Measurements from ENCODE around the gene MS4A4A. TPM values are rescaled to one million over a fixed set of nuclear protein-coding genes. Genes with fewer than 3 reads are reported as not detected.
"Not testable (repeated sequence)": the region's sequence is repeated elsewhere in the genome, so short reads cannot be mapped to it uniquely, and the experiment has no call there.

The MS4A4A gene
- total RNA-seq, 1 donor from 2014 or later = 1.4 TPM

- CTCF ChIA-PET = interaction anchor here (0.9 to 1.9 kb wide), 2 partner anchors 9 to 359 kb away, joined by 3 to 8 read pairs; no protein-coding TSS in a partner anchor
- no peak for ATAC-seq (ENCODE audit: low read depth)
- no peak for TF ChIP-seq CTCF (IDR thresholded peaks at IDR 0.05)
- no peaks in the 10 kb centered on the region for H3K36me3 Mint-ChIP-seq (ENCODE audit: low read depth)
- H3K9me3 Mint-ChIP-seq = peaks cover 2% of the 10 kb centered on the region
- intact Hi-C loops (cut with micrococcal nuclease) = no loop called here
- no peak for DNase-seq
- H3K4me3 Mint-ChIP-seq = no peak overlapping the region
- POLR2A ChIA-PET = no interaction called here
- no peaks in the 10 kb centered on the region for H3K27me3 Mint-ChIP-seq
- peaks cover 11% of the 10 kb centered on the region for H3K4me1 Mint-ChIP-seq
- no peak overlapping the region for H3K27ac Mint-ChIP-seq
Measured at GRCh38 chr11:60274416-60274815, 6.0 kb upstream of the MS4A4A start.

- TF ChIP-seq CTCF (IDR thresholded peaks at IDR 0.05) = no peak
- peaks cover 2% of the 10 kb centered on the region for H3K9me3 Mint-ChIP-seq
- no peaks in the 10 kb centered on the region for H3K36me3 Mint-ChIP-seq (ENCODE audit: low read depth)
- POLR2A ChIA-PET = no interaction called here
- no peak for DNase-seq
- peaks cover 24% of the 10 kb centered on the region for H3K4me1 Mint-ChIP-seq
- CTCF ChIA-PET = no interaction called here
- H3K4me3 Mint-ChIP-seq = no peak overlapping the region
- ATAC-seq (ENCODE audit: low read depth) = no peak
- no peaks in the 10 kb centered on the region for H3K27me3 Mint-ChIP-seq
- no peak overlapping the region for H3K27ac Mint-ChIP-seq
- intact Hi-C loops (cut with micrococcal nuclease) = no loop called here
Measured at GRCh38 chr11:60281485-60281884, 1.0 kb downstream of the MS4A4A start.

- ATAC-seq (ENCODE audit: low read depth) (no peak), DNase-seq (no peak)
- POLR2A ChIA-PET = no interaction called here
- no peaks in the 10 kb centered on the region for H3K27me3 Mint-ChIP-seq
- no peak overlapping the region for H3K4me3 Mint-ChIP-seq
- H3K27ac Mint-ChIP-seq = no peak overlapping the region
- intact Hi-C loops (cut with micrococcal nuclease) = no loop called here
- no peak for TF ChIP-seq CTCF (IDR thresholded peaks at IDR 0.05)
- CTCF ChIA-PET = no interaction called here
- H3K4me1 Mint-ChIP-seq = peaks cover 24% of the 10 kb centered on the region
- H3K9me3 Mint-ChIP-seq = no peaks in the 10 kb centered on the region
- no peaks in the 10 kb centered on the region for H3K36me3 Mint-ChIP-seq (ENCODE audit: low read depth)
Measured at GRCh38 chr11:60282286-60282685, 1.8 kb downstream of the MS4A4A start.

- H3K36me3 Mint-ChIP-seq (ENCODE audit: low read depth); POLR2A ChIA-PET; CTCF ChIA-PET; H3K4me3 Mint-ChIP-seq; H3K9me3 Mint-ChIP-seq; DNase-seq; H3K27ac Mint-ChIP-seq; H3K27me3 Mint-ChIP-seq; intact Hi-C loops (cut with micrococcal nuclease); ATAC-seq (ENCODE audit: low read depth): not testable (repeated sequence)
- H3K4me1 Mint-ChIP-seq = peaks cover 15% of the 10 kb centered on the region
Measured at GRCh38 chr11:60285411-60286126, 5.1 kb downstream of the MS4A4A start.

GRCh38 chr11:60288531-60288930 is 8.1 kb downstream of the MS4A4A start:
- DNase-seq (no peak), ATAC-seq (ENCODE audit: low read depth) (no peak)
- no peak for TF ChIP-seq CTCF (IDR thresholded peaks at IDR 0.05)
- CTCF ChIA-PET = interaction anchor here (1.0 kb wide), 1 partner anchor 23 kb away, joined by 3 read pairs; no protein-coding TSS in a partner anchor
- intact Hi-C loops (cut with micrococcal nuclease) = no loop called here
- H3K36me3 Mint-ChIP-seq (ENCODE audit: low read depth) = no peaks in the 10 kb centered on the region
- H3K9me3 Mint-ChIP-seq = peaks cover 2% of the 10 kb centered on the region
- no peak overlapping the region for H3K4me3 Mint-ChIP-seq
- no peak overlapping the region for H3K27ac Mint-ChIP-seq
- POLR2A ChIA-PET = interaction anchor here (0.6 kb wide), 1 partner anchor 18 kb away, joined by 3 read pairs; no protein-coding TSS in a partner anchor
- H3K27me3 Mint-ChIP-seq = no peaks in the 10 kb centered on the region
- H3K4me1 Mint-ChIP-seq = no peaks in the 10 kb centered on the region

Measured in activated B cell treated with CpG ODN at 0.5 μM for 24 hours (primary cell).